ENCODE results near the gene APBA1. TPM values are rescaled to one million over a fixed set of nuclear protein-coding genes. Genes with fewer than 3 reads are reported as not detected.

The APBA1 gene
- polyA plus RNA-seq, 1 of the 3 experiments (the other 2 are of a cell fraction): 3.1 TPM

DNA sequence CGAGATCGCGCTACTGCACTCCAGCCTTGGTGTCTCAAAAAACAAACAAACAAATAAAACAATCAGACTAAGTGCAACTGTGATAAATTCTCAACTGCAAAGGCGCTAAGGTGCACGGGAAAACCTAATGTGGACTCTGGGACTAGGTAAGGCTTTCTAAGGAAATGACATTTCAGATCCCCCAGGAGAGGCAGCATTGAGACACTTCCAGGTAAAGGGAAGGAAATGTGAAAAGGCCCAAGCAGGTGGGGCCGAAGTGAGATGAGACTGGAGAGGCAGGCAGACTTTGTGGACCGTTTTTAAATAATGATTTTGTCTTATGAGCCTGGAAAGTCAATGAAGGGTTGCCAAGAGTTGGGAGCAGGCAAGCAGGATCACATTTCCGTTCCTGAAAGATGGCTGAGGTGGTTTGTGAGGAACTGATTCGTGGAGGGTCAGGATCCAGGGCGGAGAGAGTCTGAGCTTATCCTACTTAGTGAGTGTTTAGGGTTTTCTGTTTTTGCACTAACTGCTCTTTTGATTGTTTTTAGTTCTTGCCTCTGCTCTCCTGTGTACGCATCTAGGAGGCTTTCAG lies 2.0 kb upstream of the APBA1 start:
- Histone ChIP-seq H3K9me2 (no peaks in the 10 kb centered on the region), H3K9me3 (no peaks in the 10 kb centered on the region), H2AFZ (ENCODE audit: low read depth) (peak overlapping the region; percentile 76), H3K27me3 (ENCODE audit: insufficient read depth) (no peaks in the 10 kb centered on the region), H3K4me2 (peak overlapping the region; percentile 95; the same call in 1 of the 2 replicates), H4K20me1 (ENCODE audit: insufficient read depth) (no peaks in the 10 kb centered on the region), H3K79me2 (ENCODE audit: insufficient read depth) (peaks cover 11% of the 10 kb centered on the region; the same call in 1 of the 2 replicates), H3F3A (replicated peaks; ENCODE audit: insufficient read depth) (peaks cover 32% of the 10 kb centered on the region), H3K4me1 (ENCODE audit: control insufficient read depth in 1 of 2, insufficient read depth in 2 of 2, low read depth in 1 of 2, low read length in 1 of 2) (peaks cover 8 to 31% of the 10 kb centered on the region in 2 experiments; a peak in 3 of 4 replicates), H3K4me3 (ENCODE audit: low read depth in 2 of 2, low read length in 1 of 2) (no peak overlapping the region), H3K36me3 (replicated peaks in 1 of 2; ENCODE audit: control insufficient read depth in 1 of 2, insufficient read depth in 2 of 2, low read length in 1 of 2) (no peaks in the 10 kb centered on the region), H3K27ac (ENCODE audit: low read depth in 2 of 2, low read length in 1 of 2) (peak overlapping the region; percentile 44 to 92; a peak in 3 of 4 replicates), H3K9ac (peak overlapping the region; percentile 34; the same call in 1 of the 2 replicates)
- TF ChIP-seq GABPA (IDR thresholded peaks at IDR 0.05; ENCODE audit: low read depth): no peak
- TF ChIP-seq, protein P1, sequence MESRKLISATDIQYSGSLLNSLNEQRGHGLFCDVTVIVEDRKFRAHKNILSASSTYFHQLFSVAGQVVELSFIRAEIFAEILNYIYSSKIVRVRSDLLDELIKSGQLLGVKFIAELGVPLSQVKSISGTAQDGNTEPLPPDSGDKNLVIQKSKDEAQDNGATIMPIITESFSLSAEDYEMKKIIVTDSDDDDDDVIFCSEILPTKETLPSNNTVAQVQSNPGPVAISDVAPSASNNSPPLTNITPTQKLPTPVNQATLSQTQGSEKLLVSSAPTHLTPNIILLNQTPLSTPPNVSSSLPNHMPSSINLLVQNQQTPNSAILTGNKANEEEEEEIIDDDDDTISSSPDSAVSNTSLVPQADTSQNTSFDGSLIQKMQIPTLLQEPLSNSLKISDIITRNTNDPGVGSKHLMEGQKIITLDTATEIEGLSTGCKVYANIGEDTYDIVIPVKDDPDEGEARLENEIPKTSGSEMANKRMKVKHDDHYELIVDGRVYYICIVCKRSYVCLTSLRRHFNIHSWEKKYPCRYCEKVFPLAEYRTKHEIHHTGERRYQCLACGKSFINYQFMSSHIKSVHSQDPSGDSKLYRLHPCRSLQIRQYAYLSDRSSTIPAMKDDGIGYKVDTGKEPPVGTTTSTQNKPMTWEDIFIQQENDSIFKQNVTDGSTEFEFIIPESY (IDR thresholded peaks at IDR 0.05; ENCODE audit: borderline replicate concordance, low read depth): no peak
- TF ChIP-seq POLR2AphosphoS5 (IDR thresholded peaks at IDR 0.05; ENCODE audit: low read depth, low read length): no peak
- TF ChIP-seq TCF12 (IDR thresholded peaks at IDR 0.05): no peak
- TF ChIP-seq, protein P2, sequence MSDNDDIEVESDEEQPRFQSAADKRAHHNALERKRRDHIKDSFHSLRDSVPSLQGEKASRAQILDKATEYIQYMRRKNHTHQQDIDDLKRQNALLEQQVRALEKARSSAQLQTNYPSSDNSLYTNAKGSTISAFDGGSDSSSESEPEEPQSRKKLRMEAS (IDR thresholded peaks at IDR 0.05; ENCODE audit: low read depth): no peak
- TF ChIP-seq, protein P3, sequence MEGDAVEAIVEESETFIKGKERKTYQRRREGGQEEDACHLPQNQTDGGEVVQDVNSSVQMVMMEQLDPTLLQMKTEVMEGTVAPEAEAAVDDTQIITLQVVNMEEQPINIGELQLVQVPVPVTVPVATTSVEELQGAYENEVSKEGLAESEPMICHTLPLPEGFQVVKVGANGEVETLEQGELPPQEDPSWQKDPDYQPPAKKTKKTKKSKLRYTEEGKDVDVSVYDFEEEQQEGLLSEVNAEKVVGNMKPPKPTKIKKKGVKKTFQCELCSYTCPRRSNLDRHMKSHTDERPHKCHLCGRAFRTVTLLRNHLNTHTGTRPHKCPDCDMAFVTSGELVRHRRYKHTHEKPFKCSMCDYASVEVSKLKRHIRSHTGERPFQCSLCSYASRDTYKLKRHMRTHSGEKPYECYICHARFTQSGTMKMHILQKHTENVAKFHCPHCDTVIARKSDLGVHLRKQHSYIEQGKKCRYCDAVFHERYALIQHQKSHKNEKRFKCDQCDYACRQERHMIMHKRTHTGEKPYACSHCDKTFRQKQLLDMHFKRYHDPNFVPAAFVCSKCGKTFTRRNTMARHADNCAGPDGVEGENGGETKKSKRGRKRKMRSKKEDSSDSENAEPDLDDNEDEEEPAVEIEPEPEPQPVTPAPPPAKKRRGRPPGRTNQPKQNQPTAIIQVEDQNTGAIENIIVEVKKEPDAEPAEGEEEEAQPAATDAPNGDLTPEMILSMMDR (IDR thresholded peaks at IDR 0.05): peak; percentile 26; the same call in 1 of the 2 replicates
- TF ChIP-seq, protein P4, sequence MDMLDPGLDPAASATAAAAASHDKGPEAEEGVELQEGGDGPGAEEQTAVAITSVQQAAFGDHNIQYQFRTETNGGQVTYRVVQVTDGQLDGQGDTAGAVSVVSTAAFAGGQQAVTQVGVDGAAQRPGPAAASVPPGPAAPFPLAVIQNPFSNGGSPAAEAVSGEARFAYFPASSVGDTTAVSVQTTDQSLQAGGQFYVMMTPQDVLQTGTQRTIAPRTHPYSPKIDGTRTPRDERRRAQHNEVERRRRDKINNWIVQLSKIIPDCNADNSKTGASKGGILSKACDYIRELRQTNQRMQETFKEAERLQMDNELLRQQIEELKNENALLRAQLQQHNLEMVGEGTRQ (IDR thresholded peaks at IDR 0.05; ENCODE audit: borderline replicate concordance, low read depth, low read length): no peak
- DNase-seq: no peak
- CTCF ChIA-PET: interaction anchor here (0.8 to 4.6 kb wide), 11 partner anchors 10 to 264 kb away, joined by 3 to 46 read pairs (median 6); partner anchors contain the start of gene PTAR1
- POLR2A ChIA-PET: no interaction called here
- WGBS (ENCODE audit: low lambda C conversion rate): 87% methylated on average over 11 of the region's 11 CpGs

DNA sequence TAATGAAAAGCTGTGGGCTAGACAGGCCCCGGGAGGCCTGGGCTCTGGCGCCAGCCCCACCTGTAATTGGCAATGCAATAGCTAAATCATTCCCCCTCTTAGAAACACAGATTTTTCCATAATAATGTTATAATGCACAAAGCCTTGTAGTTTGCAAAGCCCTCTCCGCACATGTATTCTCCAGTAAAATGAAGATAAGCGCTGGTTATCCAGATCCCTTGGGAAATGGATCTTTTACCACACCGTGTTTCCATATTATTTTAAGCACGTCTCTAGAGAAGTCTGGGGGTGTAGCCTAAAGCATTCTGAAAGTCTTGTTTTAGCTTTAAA lies 1.1 kb upstream of the APBA1 start:
- Histone ChIP-seq H3K27me3 (ENCODE audit: insufficient read depth) (no peaks in the 10 kb centered on the region), H3K79me2 (ENCODE audit: insufficient read depth) (peaks cover 12% of the 10 kb centered on the region; the same call in 1 of the 2 replicates), H3K4me2 (peak overlapping the region; percentile 95), H3K9ac (peak overlapping the region; percentile 75), H3K27ac (ENCODE audit: low read depth in 2 of 2, low read length in 1 of 2) (peak overlapping the region; percentile 50 to 92; a peak in 3 of 4 replicates), H3K4me1 (ENCODE audit: control insufficient read depth in 1 of 2, insufficient read depth in 2 of 2, low read depth in 1 of 2, low read length in 1 of 2) (peaks cover 8 to 23% of the 10 kb centered on the region in 2 experiments; a peak in 3 of 4 replicates), H3K9me2 (no peaks in the 10 kb centered on the region), H4K20me1 (ENCODE audit: insufficient read depth) (no peaks in the 10 kb centered on the region), H3F3A (replicated peaks; ENCODE audit: insufficient read depth) (peaks cover 32% of the 10 kb centered on the region), H2AFZ (ENCODE audit: low read depth) (peak overlapping the region; percentile 90), H3K36me3 (replicated peaks in 1 of 2; ENCODE audit: control insufficient read depth in 1 of 2, insufficient read depth in 2 of 2, low read length in 1 of 2) (no peaks in the 10 kb centered on the region), H3K4me3 (ENCODE audit: low read depth in 2 of 2, low read length in 1 of 2) (peak overlapping the region; percentile 70 to 80), H3K9me3 (no peaks in the 10 kb centered on the region)
- CTCF ChIA-PET: interaction anchor here (0.9 to 4.6 kb wide), 36 partner anchors 11 to 441 kb away, joined by 3 to 46 read pairs (median 5); partner anchors contain the start of gene PTAR1
- POLR2A ChIA-PET: interaction anchor here (0.6 kb wide), 1 partner anchor 929 kb away, joined by 3 read pairs; no protein-coding TSS in a partner anchor
- 62% methylated on average over 6 of the region's 6 CpGs for WGBS (ENCODE audit: low lambda C conversion rate)
- DNase-seq: no peak
- peak in 1 of 2 experiments; percentile 16; a peak in 1 of 4 replicates for TF ChIP-seq EP300 (IDR thresholded peaks at IDR 0.05; ENCODE audit: borderline replicate concordance in 1 of 2, low read depth in 1 of 2, low read length in 1 of 2)
- no peak for TF ChIP-seq FOSL2 (IDR thresholded peaks at IDR 0.05; ENCODE audit: borderline replicate concordance, low read depth)
